Amniotic epithelial cell (primary cell): ENCODE results near the gene NUDT14.

Experiments
- DNase-seq: peaks from one replicate; pipeline ENCODE4 v3.0.0-alpha.2; 2010; ENCODE audit warnings: low read depth

NUDT14 gene

DNA sequence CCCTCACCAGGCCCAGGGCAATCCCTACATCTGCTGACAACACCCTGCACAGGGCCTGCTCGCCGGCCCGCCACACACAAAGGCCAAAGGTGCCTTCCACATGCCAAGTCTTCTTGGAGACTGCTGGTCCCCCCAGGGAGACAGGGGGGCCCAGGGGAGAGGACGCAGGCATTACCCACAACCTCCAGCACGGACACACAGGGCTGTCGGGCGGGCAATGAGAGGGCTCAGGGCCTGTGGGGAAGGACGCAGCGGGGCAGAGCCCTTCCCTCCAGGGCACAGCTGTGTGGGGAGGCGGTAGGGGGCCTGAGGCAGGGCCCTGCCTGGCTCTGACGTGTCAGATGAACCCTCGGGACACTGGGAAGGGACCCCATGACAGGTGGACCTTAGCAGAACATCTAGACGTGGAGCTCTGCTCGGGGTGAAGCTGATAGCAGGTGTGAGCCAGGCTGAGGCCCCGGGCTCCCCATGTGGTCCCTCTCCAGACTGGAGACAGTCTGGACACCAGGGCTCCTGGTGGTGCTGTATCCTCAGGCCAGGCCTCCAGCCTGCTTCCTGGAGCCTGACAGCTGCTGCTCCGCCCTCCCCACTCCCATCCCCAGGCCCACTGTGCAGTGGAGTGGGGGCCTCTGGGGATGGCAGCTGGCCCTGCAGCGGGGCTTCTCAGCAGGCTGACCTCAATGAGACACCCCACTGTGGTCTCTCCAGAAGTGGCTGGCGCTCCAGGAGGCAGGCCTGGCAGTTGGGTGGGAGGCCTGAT lies 31.6 kb upstream of the NUDT14 start:
- no peak for DNase-seq

DNA sequence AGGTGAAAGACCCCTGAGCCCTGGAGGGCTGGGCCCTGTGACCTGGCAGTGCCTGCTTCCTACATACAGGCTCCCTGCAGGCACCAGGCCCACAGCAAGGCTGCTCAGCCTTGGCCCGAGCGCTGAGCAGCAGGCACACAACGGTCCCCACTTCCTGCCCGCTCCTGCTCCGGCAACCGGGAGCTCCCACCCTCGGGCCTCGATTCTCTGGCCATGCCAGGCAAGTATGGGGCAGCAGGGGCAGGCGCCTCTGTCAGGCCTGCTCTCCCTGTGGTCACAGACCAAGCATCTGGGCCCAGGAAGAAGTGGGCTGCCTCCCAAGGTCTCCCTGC lies 30.6 kb upstream of the NUDT14 start:
- DNase-seq = no peak

DNA sequence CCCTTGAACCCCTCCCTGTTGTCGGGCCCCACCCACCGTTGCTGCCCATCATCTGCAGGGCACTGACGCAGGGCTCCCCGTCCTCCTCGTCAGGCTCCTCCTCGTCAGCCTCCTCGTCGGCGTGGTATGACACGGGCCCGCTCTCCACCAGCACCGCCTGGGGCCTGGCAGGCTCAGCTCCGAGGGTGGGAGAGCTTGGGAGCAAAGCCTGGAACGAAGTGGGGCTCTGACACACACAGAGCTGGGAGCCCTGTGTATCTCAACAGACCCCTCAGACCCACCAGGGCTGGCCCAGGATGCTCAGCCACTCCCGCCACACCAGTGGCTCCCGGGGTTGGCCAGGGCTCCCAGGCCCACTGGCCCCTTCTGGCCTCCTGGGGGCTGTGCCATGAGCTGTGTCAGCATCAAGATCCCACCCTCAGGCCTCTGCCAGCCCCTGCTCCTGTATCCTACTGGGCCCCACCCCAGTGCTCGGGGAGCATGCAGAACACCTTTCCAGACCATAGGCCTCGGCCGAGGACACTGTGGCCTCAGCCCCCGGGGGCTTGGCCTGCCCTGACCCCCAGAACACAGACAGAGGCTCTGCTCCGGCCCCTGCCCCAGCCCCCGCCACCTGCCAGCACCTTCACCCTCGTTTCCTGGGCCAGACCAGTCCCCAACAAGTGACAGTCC lies 30.1 kb upstream of the NUDT14 start:
- DNase-seq = no peak

DNA sequence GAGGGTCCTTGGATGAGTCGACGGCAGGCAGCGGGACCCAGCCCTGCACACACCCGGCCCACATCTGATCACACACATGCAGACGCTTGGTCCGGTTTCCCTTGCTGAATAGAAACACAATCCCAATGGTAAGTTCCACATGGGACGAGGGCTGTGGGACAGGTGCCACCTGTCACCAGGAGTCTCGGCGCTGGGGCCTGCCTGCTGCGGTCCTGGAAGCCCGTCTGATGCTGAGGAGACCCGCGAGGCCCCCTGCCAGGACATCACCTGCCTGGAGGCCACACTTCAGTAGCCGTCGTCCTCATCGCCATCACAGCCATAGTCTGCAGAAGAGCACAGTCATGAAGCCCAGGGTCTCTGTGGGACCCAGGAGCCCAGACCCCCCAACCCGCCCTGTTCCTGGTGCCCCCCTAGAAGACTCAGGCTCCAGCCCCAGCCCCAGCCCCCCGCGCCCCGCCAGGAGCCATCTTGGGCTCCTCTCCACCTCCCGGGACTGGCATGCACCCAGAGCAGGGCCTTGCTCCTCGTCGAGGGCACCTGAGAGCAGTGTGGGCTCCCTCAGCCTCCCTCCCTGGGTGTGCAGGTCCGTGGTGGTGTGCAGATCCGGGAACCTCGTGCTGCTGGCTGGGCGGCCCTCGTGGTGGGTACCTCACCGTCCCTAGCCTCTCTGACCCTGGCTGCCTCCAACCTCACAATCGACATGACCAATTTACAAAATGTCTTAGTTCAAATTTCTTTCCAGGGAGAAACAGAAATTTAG lies 29.3 kb upstream of the NUDT14 start:
- no peak for DNase-seq

GRCh38 chr14:105209646-105210045 lies 28.5 kb upstream of the NUDT14 start:
- DNase-seq = no peak

DNA sequence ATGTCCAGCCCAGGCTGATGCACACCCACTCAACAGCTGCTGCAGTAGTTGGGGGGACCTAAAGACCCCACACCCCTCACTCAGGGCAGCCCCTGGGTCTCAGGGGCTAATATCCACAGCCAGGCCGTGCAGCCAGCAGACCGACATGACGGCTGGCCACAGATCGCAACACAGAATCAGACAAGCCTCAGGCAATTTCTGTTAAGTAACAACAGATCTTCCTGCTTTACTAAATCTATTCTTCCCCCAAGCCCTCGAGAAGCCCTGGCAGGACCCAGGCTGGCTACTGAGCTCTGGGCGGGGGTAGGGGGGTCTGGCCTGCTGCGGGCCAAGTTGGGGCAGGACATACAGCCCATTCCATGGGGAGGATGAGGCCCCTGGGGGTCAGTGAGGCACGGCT lies 28.0 kb upstream of the NUDT14 start:
- DNase-seq = no peak

GRCh38 chr14:105208738-105209075 lies 27.6 kb upstream of the NUDT14 start:
- DNase-seq = no peak

DNA sequence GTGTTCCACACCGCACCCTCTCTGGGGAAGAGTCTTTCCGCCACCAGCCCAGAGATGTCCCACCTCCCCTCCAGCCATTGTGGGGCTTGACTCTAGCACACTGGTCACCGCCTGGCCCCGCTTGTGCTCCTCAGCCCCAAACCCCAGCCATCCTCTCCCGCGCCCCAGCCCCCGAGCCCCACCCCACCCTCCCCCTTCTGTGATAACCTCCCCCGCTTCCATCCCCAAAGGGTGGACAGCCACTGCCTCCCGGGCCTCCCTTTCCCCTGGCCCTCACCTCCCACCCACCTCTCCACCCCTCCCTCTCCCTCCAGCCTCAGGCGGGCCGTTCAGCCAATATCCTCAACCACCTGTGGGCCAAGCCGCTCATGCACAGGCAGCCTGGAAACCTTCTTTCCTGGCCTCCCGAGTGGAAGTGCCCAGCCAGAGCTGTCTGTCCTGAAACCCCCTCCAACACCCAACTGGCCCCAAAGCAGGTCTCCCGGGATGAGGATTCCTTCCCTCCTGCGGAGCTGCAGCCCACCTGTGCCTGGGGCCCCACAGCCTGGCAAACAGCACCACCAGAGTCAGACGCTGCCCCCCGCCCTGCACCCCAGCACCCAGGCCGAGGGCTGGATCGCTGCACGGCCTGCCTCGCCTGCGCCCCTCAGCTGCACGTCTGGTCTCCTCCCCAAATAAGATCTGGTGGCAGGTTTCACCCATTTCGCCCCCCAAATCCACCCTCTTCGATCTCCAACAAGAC lies 27.1 kb upstream of the NUDT14 start:
- DNase-seq = no peak

- no peak for DNase-seq
Observed at GRCh38 chr14:105207460-105207901, 26.4 kb upstream of the NUDT14 start.

DNA sequence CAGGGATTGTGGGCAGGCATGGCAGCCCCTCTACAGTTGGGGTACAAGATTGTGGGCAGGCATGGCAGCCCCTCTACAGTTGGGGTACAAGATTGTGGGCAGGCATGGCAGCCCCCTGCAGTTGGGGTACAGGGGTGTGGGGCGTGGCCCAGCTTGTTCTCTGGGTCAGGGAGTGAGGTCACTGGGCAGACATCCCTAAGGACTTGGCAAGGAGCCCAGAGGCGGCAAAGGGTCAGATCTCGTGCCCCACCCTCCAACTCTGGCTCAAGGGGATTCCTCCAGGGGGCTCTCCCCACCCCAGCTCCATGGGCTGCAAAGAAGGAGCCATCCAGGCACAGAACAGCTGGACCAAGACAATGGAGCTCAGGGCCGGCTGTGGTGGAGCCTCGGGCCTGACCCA lies 25.8 kb upstream of the NUDT14 start:
- DNase-seq = no peak

- DNase-seq = no peak
Observed at GRCh38 chr14:105205673-105206208, 24.6 kb upstream of the NUDT14 start.

GRCh38 chr14:105204931-105205672 lies 24.0 kb upstream of the NUDT14 start:
- DNase-seq = no peak

DNA sequence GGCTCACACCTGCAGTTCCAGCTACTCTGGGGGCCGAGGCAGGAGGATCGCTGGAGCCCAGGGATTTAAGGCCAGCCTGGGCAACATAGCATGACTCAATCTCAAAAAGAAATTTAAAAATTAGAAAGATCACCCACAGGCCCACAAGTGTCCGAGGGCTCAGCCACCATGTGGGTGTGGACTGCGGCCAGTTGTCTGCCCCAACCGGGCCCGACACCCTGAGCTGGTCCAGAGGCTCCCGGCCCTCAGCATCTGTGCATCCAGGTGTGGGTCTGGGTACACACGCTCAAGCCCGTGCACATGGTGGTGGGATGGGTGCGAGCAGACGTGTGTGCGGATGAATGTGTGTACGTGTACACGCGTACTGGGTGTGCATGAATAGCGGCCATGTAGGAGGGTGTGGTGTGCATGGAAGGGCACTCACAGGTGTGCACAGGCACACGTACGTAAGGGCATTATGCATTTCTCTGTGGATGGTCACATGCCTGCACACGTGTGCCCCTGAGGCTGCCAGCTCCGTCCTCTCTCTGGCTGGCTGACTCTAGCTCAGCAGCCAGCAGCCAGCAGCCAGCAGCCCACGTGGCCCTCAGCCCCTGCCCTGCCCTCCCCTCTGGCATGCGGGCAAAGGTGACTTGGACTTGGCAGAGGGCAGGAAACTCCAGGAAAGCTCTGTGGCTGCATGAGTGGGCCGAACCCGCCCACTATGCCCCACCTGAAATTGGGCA lies 23.3 kb upstream of the NUDT14 start:
- DNase-seq = no peak

DNA sequence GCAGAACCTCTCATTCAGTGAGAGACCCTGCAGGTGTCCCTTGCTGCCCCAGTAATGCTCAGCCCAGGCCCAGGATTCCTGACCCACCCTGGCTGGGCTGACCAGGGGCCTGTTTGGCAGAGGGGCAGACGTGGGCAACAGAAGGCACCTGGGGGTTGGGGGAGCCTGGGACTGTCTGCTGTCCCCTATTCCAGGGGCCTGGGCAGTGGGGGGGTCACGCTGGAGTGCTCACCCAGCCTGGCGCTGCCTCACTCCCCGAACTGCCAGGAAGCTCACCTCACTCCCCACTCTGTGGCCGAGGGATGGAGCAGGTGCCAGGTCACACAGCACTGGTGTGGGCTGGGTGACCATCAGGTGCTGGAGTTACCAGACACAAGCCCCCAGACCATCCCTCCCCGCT lies 22.6 kb upstream of the NUDT14 start:
- DNase-seq = no peak

GRCh38 chr14:105203057-105203531 lies 22.0 kb upstream of the NUDT14 start:
- peak; percentile 45 for DNase-seq

DNA sequence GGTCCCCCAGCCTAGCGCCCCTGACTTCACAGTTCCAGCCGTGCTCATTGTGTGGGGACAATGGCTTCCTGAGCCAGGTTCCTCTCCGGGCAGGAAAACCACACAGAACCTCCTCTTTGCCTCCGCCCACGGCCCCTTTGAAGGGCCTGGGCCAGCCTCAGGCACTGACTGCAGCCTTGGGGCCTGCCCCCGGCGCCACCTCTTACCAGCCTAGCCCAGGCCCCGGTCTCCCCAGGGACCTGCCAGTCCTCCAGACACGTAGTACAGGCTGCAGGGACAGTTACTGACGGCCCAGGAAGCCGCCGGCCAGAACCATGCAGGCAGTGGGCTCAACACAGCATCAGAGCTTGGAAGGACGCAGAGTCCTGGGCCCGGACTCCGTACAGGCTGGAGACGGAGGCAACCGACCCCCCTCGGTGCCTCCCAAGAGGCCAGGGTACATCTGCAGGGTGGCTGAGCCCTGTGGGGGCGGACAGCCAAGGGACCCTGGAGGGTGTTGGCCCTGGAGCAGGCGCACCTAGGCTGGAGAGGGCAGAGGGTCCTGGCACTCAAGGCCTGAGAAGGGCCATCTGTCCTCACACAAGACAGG lies 20.9 kb upstream of the NUDT14 start:
- DNase-seq = no peak

DNA sequence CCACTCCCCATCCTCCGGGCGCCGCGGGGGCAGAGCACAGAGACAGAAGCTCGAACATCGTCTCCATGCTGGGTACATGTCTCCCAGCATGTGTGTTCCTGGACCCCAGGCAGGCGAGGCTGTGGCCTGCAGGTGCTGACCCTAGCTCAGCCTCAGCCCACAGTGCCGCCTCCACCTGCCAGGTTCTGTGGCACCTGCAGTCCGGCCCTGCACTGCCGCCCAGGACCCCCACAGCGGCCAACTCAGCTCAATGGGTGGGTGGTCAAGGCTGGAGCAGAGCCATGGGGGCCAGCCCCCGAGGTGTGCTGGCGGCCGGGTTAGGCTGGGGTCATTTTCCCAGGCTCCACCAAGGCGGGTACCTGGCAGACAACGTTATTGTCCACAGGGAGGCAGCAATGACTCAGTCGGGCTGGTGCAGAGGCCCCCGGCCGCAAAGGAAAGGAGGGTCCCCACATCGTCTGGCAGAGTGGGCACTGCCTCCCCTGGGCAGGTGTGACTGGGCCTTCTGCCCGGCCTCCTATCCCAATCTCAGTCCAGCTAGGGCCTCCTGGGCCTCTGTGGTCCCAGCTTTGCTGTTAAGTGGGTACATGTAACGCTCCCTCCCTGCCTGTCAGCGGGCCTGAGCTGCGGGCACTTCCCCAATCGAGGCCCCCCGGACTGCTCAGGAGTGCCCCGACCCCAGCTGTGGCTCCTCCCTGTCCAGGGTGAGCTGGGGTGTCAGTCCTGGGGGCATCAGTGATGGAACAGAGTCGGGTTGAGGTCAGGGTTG lies 20.2 kb upstream of the NUDT14 start:
- no peak for DNase-seq

GRCh38 chr14:105200641-105201040 lies 19.5 kb upstream of the NUDT14 start:
- no peak for DNase-seq

- DNase-seq = no peak
Observed at GRCh38 chr14:105200074-105200473, 19.0 kb upstream of the NUDT14 start.

DNA sequence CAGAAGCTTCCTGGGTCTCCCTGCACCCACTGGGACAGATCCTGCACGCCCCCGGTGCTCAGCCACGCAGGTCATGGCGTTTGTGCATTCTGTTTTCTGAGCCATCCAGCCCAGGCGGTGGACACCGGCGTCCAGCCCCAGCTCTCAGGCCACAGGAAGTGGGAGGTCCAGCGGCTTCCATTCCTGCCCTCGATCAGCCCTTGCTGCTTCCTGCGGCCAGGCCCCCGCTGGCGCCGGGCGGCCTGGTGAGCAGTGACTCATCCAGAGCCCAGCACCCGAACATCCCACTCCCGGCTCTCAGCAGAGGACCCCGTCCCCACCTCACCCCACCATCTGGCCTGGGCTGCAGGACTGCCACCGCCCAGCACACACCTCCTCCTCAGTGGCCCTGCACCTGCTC lies 18.0 kb upstream of the NUDT14 start:
- peak; percentile 48 for DNase-seq
